ENCODE measurements around the gene CORO7. TPM values are rescaled to one million over a fixed set of nuclear protein-coding genes. Genes with fewer than 3 reads are reported as not detected.

The CORO7 gene
- total and polyA plus RNA-seq, 9 of the 15 experiments (the other 6 are each of a cell fraction or from before 2014, with no cell fraction given): 0.45 to 77.2 (median 18.7) TPM

DNA sequence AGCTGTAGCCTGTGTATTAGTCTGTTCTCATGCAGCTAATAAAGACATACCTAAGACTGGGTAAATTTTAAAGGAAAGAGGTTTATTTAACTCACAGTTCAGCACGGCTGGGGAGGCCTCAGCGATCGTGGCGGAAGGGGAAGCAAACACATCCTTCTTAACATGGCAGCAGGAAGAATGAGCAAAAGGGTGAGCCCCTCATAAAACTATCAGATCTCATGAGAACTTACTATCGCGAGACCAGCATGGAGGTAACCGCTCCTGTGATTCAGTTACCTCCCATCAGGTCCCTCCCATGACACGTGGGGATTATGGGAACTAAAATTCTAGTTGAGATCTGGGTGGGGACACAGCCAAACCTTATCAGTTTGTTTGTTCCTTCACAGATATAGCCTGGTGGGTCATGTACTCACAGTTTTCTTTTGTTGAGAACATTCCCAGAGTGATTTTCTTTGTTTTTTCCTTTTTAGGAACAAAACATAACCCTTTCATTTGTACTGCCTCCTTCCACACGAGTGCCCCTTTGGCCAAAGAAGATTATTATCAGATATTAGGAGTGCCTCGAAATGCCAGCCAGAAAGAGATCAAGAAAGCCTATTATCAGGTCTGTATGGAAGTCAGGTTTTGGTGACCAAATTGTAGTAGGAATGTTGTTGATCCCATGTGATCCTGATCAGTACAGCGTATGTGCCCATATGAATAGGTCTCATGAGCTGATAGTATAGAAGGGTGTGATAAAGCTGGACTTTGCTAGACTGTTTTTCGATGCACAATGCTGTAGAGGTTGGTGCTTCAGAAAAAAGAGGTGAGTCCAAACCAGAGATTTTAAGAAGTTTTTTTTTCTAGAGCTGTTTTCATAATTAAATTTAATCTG lies 17.8 kb upstream of the CORO7 start (continued):
- TF ChIP-seq, protein P1, sequence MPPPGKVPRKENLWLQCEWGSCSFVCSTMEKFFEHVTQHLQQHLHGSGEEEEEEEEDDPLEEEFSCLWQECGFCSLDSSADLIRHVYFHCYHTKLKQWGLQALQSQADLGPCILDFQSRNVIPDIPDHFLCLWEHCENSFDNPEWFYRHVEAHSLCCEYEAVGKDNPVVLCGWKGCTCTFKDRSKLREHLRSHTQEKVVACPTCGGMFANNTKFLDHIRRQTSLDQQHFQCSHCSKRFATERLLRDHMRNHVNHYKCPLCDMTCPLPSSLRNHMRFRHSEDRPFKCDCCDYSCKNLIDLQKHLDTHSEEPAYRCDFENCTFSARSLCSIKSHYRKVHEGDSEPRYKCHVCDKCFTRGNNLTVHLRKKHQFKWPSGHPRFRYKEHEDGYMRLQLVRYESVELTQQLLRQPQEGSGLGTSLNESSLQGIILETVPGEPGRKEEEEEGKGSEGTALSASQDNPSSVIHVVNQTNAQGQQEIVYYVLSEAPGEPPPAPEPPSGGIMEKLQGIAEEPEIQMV (tag; conservative IDR thresholded peaks at IDR 0.05; ENCODE audit: low read depth): no peak
- TF ChIP-seq GTF2E2 (tag; IDR thresholded peaks at IDR 0.05): 0 out of 2 replicates have a peak, but pooled peaks have one; percentile 47
- TF ChIP-seq, protein P2, sequence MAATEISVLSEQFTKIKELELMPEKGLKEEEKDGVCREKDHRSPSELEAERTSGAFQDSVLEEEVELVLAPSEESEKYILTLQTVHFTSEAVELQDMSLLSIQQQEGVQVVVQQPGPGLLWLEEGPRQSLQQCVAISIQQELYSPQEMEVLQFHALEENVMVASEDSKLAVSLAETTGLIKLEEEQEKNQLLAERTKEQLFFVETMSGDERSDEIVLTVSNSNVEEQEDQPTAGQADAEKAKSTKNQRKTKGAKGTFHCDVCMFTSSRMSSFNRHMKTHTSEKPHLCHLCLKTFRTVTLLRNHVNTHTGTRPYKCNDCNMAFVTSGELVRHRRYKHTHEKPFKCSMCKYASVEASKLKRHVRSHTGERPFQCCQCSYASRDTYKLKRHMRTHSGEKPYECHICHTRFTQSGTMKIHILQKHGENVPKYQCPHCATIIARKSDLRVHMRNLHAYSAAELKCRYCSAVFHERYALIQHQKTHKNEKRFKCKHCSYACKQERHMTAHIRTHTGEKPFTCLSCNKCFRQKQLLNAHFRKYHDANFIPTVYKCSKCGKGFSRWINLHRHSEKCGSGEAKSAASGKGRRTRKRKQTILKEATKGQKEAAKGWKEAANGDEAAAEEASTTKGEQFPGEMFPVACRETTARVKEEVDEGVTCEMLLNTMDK (IDR thresholded peaks at IDR 0.05; ENCODE audit: borderline replicate concordance, insufficient read depth, low read depth, low read length, poor library complexity, severe bottlenecking): no peak
- TF ChIP-seq, protein P3, sequence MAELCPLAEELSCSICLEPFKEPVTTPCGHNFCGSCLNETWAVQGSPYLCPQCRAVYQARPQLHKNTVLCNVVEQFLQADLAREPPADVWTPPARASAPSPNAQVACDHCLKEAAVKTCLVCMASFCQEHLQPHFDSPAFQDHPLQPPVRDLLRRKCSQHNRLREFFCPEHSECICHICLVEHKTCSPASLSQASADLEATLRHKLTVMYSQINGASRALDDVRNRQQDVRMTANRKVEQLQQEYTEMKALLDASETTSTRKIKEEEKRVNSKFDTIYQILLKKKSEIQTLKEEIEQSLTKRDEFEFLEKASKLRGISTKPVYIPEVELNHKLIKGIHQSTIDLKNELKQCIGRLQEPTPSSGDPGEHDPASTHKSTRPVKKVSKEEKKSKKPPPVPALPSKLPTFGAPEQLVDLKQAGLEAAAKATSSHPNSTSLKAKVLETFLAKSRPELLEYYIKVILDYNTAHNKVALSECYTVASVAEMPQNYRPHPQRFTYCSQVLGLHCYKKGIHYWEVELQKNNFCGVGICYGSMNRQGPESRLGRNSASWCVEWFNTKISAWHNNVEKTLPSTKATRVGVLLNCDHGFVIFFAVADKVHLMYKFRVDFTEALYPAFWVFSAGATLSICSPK (IDR thresholded peaks at IDR 0.05; ENCODE audit: borderline replicate concordance): no peak
- TF ChIP-seq, protein P4, sequence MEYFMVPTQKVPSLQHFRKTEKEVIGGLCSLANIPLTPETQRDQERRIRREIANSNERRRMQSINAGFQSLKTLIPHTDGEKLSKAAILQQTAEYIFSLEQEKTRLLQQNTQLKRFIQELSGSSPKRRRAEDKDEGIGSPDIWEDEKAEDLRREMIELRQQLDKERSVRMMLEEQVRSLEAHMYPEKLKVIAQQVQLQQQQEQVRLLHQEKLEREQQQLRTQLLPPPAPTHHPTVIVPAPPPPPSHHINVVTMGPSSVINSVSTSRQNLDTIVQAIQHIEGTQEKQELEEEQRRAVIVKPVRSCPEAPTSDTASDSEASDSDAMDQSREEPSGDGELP (CRISPR knock-in tag; IDR thresholded peaks at IDR 0.05; ENCODE audit: borderline replicate concordance): no peak
- TF ChIP-seq BDP1 (IDR thresholded peaks at IDR 0.05; ENCODE audit: insufficient read depth, insufficient read length): no peak
- TF ChIP-seq ETV6 (IDR thresholded peaks at IDR 0.05; ENCODE audit: borderline replicate concordance in 1 of 2, low read depth in 2 of 2, low read length in 1 of 2): no peak
- no peak for TF ChIP-seq ETV6 (CRISPR knock-in tag; IDR thresholded peaks at IDR 0.05; ENCODE audit: borderline replicate concordance)
- no peak for TF ChIP-seq ELF1 (tag; IDR thresholded peaks at IDR 0.05)
- TF ChIP-seq, protein P5, sequence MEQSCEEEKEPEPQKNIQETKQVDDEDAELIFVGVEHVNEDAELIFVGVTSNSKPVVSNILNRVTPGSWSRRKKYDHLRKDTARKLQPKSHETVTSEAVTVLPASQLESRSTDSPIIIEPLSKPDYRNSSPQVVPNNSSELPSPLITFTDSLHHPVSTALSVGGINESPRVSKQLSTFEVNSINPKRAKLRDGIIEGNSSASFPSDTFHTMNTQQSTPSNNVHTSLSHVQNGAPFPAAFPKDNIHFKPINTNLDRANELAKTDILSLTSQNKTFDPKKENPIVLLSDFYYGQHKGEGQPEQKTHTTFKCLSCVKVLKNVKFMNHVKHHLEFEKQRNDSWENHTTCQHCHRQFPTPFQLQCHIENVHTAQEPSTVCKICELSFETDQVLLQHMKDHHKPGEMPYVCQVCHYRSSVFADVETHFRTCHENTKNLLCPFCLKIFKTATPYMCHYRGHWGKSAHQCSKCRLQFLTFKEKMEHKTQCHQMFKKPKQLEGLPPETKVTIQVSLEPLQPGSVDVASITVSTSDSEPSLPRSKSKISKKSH (CRISPR knock-in tag; IDR thresholded peaks at IDR 0.05): no peak
- TF ChIP-seq NFXL1 (CRISPR knock-in tag; IDR thresholded peaks at IDR 0.05): no peak
- TF ChIP-seq SMAD2 (IDR thresholded peaks at IDR 0.05; ENCODE audit: low read depth, low read length): no peak
- no peak for TF ChIP-seq HNRNPK (IDR thresholded peaks at IDR 0.05; ENCODE audit: low read depth, low read length, poor library complexity, severe bottlenecking)
- TF ChIP-seq CBX8 (IDR thresholded peaks at IDR 0.05; ENCODE audit: borderline replicate concordance, extremely low read depth, low read depth, low read length, poor library complexity, severe bottlenecking): no peak
- no peak for TF ChIP-seq ILK (tag; IDR thresholded peaks at IDR 0.05; ENCODE audit: borderline replicate concordance, low read depth)
- TF ChIP-seq CREBBP (IDR thresholded peaks at IDR 0.05; ENCODE audit: low read depth, low read length): no peak
- TF ChIP-seq ZNF766 (CRISPR knock-in tag; conservative IDR thresholded peaks at IDR 0.05): peak; percentile 94
- TF ChIP-seq ZNF717 (CRISPR knock-in tag; IDR thresholded peaks at IDR 0.05): no peak

All from K562 (cell line).